ENCODE measurements around the gene TMEM150B. TPM values are rescaled to one million over a fixed set of nuclear protein-coding genes. Genes with fewer than 3 reads are reported as not detected.
A peak's percentile ranks its signal among the peaks of the same experiment; 100 is the strongest.

Gene TMEM150B
- total and polyA plus RNA-seq, 2 of the 13 experiments (the other 11 are each of a cell fraction or from before 2014, with no cell fraction given), result 1.3 to 1.8 TPM

DNA sequence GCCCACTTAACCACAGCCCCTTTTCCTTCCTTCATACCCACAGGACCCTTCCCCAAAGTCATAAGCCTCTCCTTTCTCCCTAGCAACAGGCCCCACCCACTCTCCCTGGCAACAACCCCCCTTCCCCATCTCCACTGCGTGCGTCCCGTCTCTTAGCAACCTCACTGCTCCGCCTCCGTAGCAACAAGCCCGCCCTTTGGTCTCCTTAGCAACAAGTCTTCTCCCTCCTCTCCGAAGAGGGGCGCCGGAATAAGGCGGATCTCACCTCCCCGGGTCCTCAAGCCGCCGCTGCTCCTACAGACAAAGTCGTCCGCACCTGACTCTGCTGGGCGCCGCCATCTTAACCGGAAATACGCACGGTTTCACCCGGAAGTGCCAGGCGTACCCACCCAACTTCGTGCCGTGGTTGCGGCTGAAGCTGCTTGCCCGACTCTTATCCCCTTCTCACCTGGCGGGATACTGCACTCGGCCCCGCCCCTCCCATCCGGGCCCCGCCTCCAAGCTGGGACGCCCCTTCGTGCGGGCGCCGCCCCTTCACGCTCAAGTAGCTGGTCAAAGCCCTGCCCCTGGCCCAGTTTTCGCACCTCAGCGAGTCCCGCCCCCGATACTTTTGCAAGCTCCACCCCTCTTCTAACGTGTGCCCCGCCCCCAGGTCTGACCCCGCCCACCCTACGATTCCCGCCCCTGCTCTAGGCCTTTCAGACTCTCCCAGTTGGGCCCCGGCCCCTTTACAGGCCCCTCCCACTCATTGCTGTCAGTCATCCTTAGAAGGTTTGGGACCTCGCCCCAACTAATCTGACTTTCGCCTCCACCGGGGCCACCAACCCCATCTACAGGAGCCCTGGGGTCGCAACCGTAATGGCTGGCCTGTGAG, 45.1 kb downstream of the TMEM150B start, which contains the start of gene HSPBP1 (continued):
- TF ChIP-seq, protein P1, sequence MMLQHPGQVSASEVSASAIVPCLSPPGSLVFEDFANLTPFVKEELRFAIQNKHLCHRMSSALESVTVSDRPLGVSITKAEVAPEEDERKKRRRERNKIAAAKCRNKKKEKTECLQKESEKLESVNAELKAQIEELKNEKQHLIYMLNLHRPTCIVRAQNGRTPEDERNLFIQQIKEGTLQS (CRISPR knock-in tag; IDR thresholded peaks at IDR 0.05), result no peak
- TF ChIP-seq ZNF484 (CRISPR knock-in tag; IDR thresholded peaks at IDR 0.05; ENCODE audit: borderline replicate concordance, low read depth) (no peak), AKAP8 (CRISPR knock-in tag; IDR thresholded peaks at IDR 0.05) (no peak), KDM5B (CRISPR knock-in tag; IDR thresholded peaks at IDR 0.05; ENCODE audit: borderline replicate concordance) (peak; percentile 74), NFKB2 (CRISPR knock-in tag; IDR thresholded peaks at IDR 0.05; ENCODE audit: borderline replicate concordance) (no peak), ZNF225 (CRISPR knock-in tag; IDR thresholded peaks at IDR 0.05) (no peak), ZBTB20 (CRISPR knock-in tag; IDR thresholded peaks at IDR 0.05; ENCODE audit: borderline replicate concordance, low read depth) (peak; percentile 64; the same call in 1 of the 2 replicates), TOPORS (CRISPR knock-in tag; IDR thresholded peaks at IDR 0.05) (no peak), SAP130 (CRISPR knock-in tag; IDR thresholded peaks at IDR 0.05; ENCODE audit: low read depth) (peak; percentile 96), PHF8 (CRISPR knock-in tag; IDR thresholded peaks at IDR 0.05) (peak; percentile 69), KAT8 (CRISPR knock-in tag; IDR thresholded peaks at IDR 0.05) (peak; percentile 95), SIX1 (CRISPR knock-in tag; IDR thresholded peaks at IDR 0.05; ENCODE audit: borderline replicate concordance) (no peak), NFKBIZ (CRISPR knock-in tag; IDR thresholded peaks at IDR 0.05) (no peak), ZNF510 (CRISPR knock-in tag; IDR thresholded peaks at IDR 0.05; ENCODE audit: low read depth) (no peak), ZNF205 (CRISPR knock-in tag; IDR thresholded peaks at IDR 0.05) (no peak), MAFK (conservative IDR thresholded peaks at IDR 0.05 in 1 of 2, IDR thresholded peaks at IDR 0.05 in 1 of 2; ENCODE audit: low read length in 2 of 2) (no peak), ZNF644 (CRISPR knock-in tag; IDR thresholded peaks at IDR 0.05; ENCODE audit: low read depth) (no peak), ZNF326 (CRISPR knock-in tag; IDR thresholded peaks at IDR 0.05; ENCODE audit: borderline replicate concordance) (no peak), RBM22 (optimal IDR thresholded peaks at IDR 0.05; ENCODE audit: low read length) (peak; percentile 66)
- TF ChIP-seq, protein P2, sequence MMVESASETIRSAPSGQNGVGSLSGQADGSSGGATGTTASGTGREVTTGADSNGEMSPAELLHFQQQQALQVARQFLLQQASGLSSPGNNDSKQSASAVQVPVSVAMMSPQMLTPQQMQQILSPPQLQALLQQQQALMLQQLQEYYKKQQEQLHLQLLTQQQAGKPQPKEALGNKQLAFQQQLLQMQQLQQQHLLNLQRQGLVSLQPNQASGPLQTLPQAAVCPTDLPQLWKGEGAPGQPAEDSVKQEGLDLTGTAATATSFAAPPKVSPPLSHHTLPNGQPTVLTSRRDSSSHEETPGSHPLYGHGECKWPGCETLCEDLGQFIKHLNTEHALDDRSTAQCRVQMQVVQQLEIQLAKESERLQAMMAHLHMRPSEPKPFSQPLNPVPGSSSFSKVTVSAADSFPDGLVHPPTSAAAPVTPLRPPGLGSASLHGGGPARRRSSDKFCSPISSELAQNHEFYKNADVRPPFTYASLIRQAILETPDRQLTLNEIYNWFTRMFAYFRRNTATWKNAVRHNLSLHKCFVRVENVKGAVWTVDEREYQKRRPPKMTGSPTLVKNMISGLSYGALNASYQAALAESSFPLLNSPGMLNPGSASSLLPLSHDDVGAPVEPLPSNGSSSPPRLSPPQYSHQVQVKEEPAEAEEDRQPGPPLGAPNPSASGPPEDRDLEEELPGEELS (CRISPR knock-in tag; IDR thresholded peaks at IDR 0.05), result no peak
- TF ChIP-seq, protein P3, sequence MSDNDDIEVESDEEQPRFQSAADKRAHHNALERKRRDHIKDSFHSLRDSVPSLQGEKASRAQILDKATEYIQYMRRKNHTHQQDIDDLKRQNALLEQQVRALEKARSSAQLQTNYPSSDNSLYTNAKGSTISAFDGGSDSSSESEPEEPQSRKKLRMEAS (IDR thresholded peaks at IDR 0.05), result peak; percentile 88
- TF ChIP-seq, protein P4, sequence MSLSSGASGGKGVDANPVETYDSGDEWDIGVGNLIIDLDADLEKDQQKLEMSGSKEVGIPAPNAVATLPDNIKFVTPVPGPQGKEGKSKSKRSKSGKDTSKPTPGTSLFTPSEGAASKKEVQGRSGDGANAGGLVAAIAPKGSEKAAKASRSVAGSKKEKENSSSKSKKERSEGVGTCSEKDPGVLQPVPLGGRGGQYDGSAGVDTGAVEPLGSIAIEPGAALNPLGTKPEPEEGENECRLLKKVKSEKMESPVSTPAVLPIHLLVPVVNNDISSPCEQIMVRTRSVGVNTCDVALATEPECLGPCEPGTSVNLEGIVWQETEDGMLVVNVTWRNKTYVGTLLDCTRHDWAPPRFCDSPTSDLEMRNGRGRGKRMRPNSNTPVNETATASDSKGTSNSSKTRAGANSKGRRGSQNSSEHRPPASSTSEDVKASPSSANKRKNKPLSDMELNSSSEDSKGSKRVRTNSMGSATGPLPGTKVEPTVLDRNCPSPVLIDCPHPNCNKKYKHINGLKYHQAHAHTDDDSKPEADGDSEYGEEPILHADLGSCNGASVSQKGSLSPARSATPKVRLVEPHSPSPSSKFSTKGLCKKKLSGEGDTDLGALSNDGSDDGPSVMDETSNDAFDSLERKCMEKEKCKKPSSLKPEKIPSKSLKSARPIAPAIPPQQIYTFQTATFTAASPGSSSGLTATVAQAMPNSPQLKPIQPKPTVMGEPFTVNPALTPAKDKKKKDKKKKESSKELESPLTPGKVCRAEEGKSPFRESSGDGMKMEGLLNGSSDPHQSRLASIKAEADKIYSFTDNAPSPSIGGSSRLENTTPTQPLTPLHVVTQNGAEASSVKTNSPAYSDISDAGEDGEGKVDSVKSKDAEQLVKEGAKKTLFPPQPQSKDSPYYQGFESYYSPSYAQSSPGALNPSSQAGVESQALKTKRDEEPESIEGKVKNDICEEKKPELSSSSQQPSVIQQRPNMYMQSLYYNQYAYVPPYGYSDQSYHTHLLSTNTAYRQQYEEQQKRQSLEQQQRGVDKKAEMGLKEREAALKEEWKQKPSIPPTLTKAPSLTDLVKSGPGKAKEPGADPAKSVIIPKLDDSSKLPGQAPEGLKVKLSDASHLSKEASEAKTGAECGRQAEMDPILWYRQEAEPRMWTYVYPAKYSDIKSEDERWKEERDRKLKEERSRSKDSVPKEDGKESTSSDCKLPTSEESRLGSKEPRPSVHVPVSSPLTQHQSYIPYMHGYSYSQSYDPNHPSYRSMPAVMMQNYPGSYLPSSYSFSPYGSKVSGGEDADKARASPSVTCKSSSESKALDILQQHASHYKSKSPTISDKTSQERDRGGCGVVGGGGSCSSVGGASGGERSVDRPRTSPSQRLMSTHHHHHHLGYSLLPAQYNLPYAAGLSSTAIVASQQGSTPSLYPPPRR (CRISPR knock-in tag; IDR thresholded peaks at IDR 0.05; ENCODE audit: borderline replicate concordance), result no peak
- TF ChIP-seq, protein P5, sequence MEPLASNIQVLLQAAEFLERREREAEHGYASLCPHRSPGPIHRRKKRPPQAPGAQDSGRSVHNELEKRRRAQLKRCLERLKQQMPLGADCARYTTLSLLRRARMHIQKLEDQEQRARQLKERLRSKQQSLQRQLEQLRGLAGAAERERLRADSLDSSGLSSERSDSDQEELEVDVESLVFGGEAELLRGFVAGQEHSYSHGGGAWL (CRISPR knock-in tag; IDR thresholded peaks at IDR 0.05), result peak; percentile 95

All from HepG2 (cell line).